OCI-LY7 (cell line): ENCODE data around the gene NUP133. TPM values are rescaled to one million over a fixed set of nuclear protein-coding genes. Genes with fewer than 3 reads are reported as not detected.

Experiments
- BruUV-seq: library from RNA; stranded (reverse); fragments of 400-500 nt; replicated peaks from 2 replicates; lab custom pipeline; 2021; lab: Mats Ljungman, UMichigan
- CTCF ChIA-PET: fragments of 300-600 bp; sonication (Branson Sonifier 250); formaldehyde crosslinking; loops from one replicate; lab custom pipeline; 2022; ENCODE audit warnings: antibody characterized with exemption; ENCODE audit not compliant: unreplicated experiment; lab: Charles Lee
- POLR2A ChIA-PET: fragments of 300-600 bp; sonication (Branson Sonifier 250); formaldehyde crosslinking; loops from one replicate; lab custom pipeline; 2022; ENCODE audit warnings: antibody characterized with exemption; lab: Charles Lee
- DNase-seq: peaks from one replicate; pipeline ENCODE4 v3.0.0-alpha.2; 2015; ENCODE audit warnings: low spot score
- H2AFZ ChIP-seq: fragments of 200-600 bp; sonication (generic), shearing (Covaris generic); 2 replicates; pipeline ENCODE4 v1.6.1; 2014; ENCODE audit warnings: mild to moderate bottlenecking, antibody characterized with exemption, low read length, moderate library complexity
- H3K27ac ChIP-seq: fragments of 200-600 bp; sonication (generic); 2 replicates; pipeline ENCODE4 v1.5.1; 2014; ENCODE audit warnings: mixed run types, low read depth, mild to moderate bottlenecking, moderate library complexity, low read length, inconsistent platforms; ENCODE audit not compliant: poor library complexity, severe bottlenecking
- H3K36me3 ChIP-seq: fragments of 200-600 bp; sonication (generic); 2 replicates; pipeline ENCODE4 v1.6.1; 2014; ENCODE audit warnings: mild to moderate bottlenecking, antibody characterized with exemption, low read length, moderate library complexity, mixed read lengths; ENCODE audit not compliant: insufficient read depth
- H3K4me1 ChIP-seq: fragments of 200-600 bp; sonication (generic); 2 replicates; pipeline ENCODE4 v1.5.1; 2014; ENCODE audit warnings: mild to moderate bottlenecking, low read length; ENCODE audit not compliant: insufficient read depth, poor library complexity, severe bottlenecking
- H3K4me2 ChIP-seq: fragments of 200-600 bp; sonication (generic); 2 replicates; pipeline ENCODE4 v1.6.1; 2014; ENCODE audit warnings: mild to moderate bottlenecking, low read length
- H3K4me3 ChIP-seq: fragments of 200-600 bp; sonication (generic); 2 replicates; pipeline ENCODE4 v1.5.1; 2014; ENCODE audit warnings: mild to moderate bottlenecking, low read depth, low read length; ENCODE audit not compliant: poor library complexity, severe bottlenecking
- H3K79me2 ChIP-seq: fragments of 200-600 bp; sonication (generic); 2 replicates; pipeline ENCODE4 v1.6.1; 2016; ENCODE audit warnings: low read depth, mild to moderate bottlenecking, low read length, moderate library complexity, mixed read lengths; ENCODE audit not compliant: insufficient read depth
- H3K9me2 ChIP-seq: fragments of 200-600 bp; sonication (generic); 2 replicates; pipeline ENCODE4 v1.6.1; 2016; ENCODE audit warnings: mild to moderate bottlenecking, low read length, mixed read lengths; ENCODE audit not compliant: insufficient read depth
- H3K9me3 ChIP-seq: fragments of 200-600 bp; sonication (generic); 2 replicates; pipeline ENCODE4 v1.6.1; 2014; ENCODE audit warnings: mild to moderate bottlenecking, mixed run types, low read length, mixed read lengths
- H4K20me1 ChIP-seq: fragments of 200-600 bp; sonication (generic); 2 replicates; pipeline ENCODE4 v1.6.1; 2014; ENCODE audit warnings: mild to moderate bottlenecking, antibody characterized with exemption, low read length, moderate library complexity, mixed read lengths; ENCODE audit not compliant: insufficient read depth
- EZH2phosphoT487 ChIP-seq: fragments of 200-600 bp; sonication (generic); IDR thresholded peaks from 2 replicates; pipeline ENCODE4 v1.6.1; 2018; ENCODE audit warnings: low read depth, borderline replicate concordance, mild to moderate bottlenecking, mixed run types, antibody characterized with exemption, low read length, moderate library complexity, mixed read lengths
- intact Hi-C: fragments of 100-400 bp; cut with micrococcal nuclease; formaldehyde crosslinking; loops from one replicate; pipeline ENCODE4 v1.10.0; 2022; ENCODE audit not compliant: unreplicated experiment
- total RNA-seq, 2 experiments: library from RNA; depleted of rRNA in 1 of 2; stranded (reverse); fragments of >200 nt in 1 of 2; shearing (Covaris generic) in 1 of 2; gene quantifications; 2 replicates each; pipeline ENCODE4 v1.2.3, GENCODE V29; 2014 to 2022
- TF ChIP-seq, protein P1 (sequence below): fragments of 200-600 bp; sonication (generic); conservative IDR thresholded peaks from 2 replicates; pipeline ENCODE4 v1.5.1; 2014; ENCODE audit warnings: mild to moderate bottlenecking, antibody characterized with exemption, low read length, moderate library complexity, mixed read lengths

NUP133 gene
- total RNA-seq, 2 experiments from 2014 or later, result 33.0 to 50.4 TPM

DNA sequence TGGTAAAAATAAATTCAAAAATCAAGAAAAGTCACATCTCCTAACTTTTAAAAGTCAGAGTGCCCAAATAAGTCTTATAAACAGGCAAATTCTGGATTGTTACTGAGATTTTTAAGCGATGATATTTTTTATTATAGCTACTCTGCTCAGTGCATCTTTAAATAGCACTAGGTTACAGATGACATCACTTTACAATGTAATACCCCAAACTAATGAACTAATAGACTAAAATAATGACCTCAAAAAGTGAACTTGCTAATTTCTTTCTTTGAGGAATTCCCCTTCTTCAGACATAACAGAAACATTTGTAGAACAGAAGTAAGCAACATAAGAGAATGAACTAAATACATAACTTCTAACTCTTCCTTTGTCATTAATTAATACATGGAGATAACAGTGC lies 41.3 kb downstream of the NUP133 start:
- TF ChIP-seq, protein P1, sequence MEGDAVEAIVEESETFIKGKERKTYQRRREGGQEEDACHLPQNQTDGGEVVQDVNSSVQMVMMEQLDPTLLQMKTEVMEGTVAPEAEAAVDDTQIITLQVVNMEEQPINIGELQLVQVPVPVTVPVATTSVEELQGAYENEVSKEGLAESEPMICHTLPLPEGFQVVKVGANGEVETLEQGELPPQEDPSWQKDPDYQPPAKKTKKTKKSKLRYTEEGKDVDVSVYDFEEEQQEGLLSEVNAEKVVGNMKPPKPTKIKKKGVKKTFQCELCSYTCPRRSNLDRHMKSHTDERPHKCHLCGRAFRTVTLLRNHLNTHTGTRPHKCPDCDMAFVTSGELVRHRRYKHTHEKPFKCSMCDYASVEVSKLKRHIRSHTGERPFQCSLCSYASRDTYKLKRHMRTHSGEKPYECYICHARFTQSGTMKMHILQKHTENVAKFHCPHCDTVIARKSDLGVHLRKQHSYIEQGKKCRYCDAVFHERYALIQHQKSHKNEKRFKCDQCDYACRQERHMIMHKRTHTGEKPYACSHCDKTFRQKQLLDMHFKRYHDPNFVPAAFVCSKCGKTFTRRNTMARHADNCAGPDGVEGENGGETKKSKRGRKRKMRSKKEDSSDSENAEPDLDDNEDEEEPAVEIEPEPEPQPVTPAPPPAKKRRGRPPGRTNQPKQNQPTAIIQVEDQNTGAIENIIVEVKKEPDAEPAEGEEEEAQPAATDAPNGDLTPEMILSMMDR, result no peak
- TF ChIP-seq EZH2phosphoT487, result no peak
- intact Hi-C loops, result no loop called here
- Histone ChIP-seq H3K9me3 (no peaks in the 10 kb centered on the region), H3K4me1 (no peaks in the 10 kb centered on the region), H3K36me3 (peaks cover 97% of the 10 kb centered on the region), H3K9me2 (no peaks in the 10 kb centered on the region), H3K4me3 (no peak overlapping the region), H3K79me2 (no peaks in the 10 kb centered on the region), H3K4me2 (no peak overlapping the region), H4K20me1 (peaks cover 3% of the 10 kb centered on the region; the same call in 1 of the 2 replicates), H2AFZ (no peak overlapping the region), H3K27ac (no peak overlapping the region)
- no TSS peak for BruUV-seq
- ChIA-PET POLR2A (interaction anchor here (1.4 to 2.4 kb wide), 2 partner anchors 17 to 25 kb away, joined by 5 to 10 read pairs; no protein-coding TSS in a partner anchor), CTCF (no interaction called here)
- no peak for DNase-seq

DNA sequence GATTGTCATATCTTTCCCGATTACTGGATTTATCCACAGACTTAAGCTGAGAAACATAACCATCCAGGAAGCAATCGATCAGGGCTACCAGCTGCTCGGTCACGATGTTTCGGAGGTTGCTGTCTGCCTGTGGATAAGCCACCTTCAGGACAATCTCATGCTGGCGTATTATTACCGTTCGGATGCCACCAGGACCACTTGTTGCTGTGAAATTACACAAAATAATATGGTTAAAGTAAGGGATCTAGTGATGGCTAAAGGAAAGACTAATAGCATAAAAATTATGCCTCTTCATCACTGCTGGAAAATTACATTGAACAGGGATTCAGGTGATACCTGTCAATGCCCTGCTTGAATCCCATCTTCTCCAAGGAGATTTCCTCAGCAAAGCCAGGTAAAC lies 43.5 kb downstream of the NUP133 start:
- Histone ChIP-seq H4K20me1 (peaks cover 3% of the 10 kb centered on the region; the same call in 1 of the 2 replicates), H2AFZ (no peak overlapping the region), H3K79me2 (no peaks in the 10 kb centered on the region), H3K27ac (no peak overlapping the region), H3K4me1 (no peaks in the 10 kb centered on the region), H3K4me3 (no peak overlapping the region), H3K9me2 (no peaks in the 10 kb centered on the region), H3K4me2 (no peak overlapping the region), H3K9me3 (no peaks in the 10 kb centered on the region), H3K36me3 (peaks cover 97% of the 10 kb centered on the region)
- TF ChIP-seq EZH2phosphoT487, result no peak
- TF ChIP-seq, protein P1, result no peak
- BruUV-seq, result no TSS peak
- ChIA-PET POLR2A (no interaction called here), CTCF (no interaction called here)
- DNase-seq, result no peak
- intact Hi-C loops, result no loop called here

DNA sequence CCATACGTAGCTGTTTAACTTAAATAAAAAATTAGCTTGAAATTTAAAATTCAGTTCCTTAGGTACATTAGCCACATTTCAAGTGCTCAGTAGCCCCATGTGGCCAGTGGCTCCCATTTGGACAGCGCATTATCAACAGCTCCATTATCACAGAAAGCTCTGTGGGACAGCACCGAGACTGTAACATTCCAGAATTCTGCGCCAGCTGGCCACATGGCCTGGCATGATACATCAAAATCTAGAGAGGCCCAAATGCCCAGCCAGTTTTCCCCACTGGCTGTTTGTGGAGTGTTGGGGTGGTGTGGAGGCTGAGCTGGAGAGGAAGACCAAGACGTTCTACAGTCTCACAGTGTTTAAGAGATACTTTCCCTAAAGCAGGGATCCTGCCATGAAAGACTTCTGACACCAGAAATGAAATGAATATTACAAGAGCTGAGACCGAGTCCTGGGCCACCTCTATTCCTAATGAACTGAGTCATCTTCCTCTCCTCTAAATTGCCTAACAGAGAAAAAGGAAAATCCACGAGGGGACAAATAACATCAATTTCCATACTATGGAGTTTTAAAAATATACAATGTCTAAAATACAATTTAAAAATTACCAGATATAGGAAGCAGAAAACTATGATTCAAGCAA lies 47.0 kb downstream of the NUP133 start:
- CTCF ChIA-PET, result no interaction called here
- DNase-seq, result no peak
- H3K4me1 ChIP-seq, result no peaks in the 10 kb centered on the region
- H2AFZ ChIP-seq, result no peak overlapping the region
- no peak overlapping the region for H3K4me2 ChIP-seq
- H3K36me3 ChIP-seq, result peaks cover 97% of the 10 kb centered on the region
- H3K79me2 ChIP-seq, result no peaks in the 10 kb centered on the region
- no peak overlapping the region for H3K4me3 ChIP-seq
- H3K9me3 ChIP-seq, result no peaks in the 10 kb centered on the region
- POLR2A ChIA-PET, result no interaction called here
- BruUV-seq, result no TSS peak
- H3K9me2 ChIP-seq, result no peaks in the 10 kb centered on the region
- no peaks in the 10 kb centered on the region for H4K20me1 ChIP-seq
- intact Hi-C loops, result no loop called here
- no peak for TF ChIP-seq EZH2phosphoT487
- TF ChIP-seq, protein P1, result no peak
- no peak overlapping the region for H3K27ac ChIP-seq
